ENCODE data around the gene PORCN.
"Not testable (repeated sequence)": the region's sequence is repeated elsewhere in the genome, so short reads cannot be mapped to it uniquely, and the experiment has no call there.

The PORCN gene

DNA sequence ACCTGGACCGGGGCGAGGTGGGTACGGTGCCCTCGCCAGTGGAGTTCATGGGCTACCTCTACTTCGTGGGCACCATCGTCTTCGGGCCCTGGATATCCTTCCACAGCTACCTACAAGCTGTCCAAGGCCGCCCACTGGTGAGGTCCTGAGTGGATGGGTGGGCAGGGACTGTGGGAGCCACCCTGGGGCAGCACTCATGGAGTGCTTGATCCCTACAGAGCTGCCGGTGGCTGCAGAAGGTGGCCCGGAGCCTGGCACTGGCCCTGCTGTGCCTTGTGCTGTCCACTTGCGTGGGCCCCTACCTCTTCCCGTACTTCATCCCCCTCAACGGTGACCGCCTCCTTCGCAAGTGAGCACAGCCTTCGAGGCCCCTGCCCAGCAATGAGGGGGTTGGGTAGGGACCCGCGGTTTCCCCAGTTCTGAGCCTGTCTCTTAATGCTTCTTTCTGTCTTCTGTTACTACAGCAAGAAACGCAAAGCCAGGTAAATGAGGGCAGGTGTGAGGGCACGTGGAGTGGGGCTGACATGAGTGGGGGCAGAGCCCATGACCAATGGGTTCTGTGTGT, 3.7 kb downstream of the PORCN start:
- no peak for DNase-seq (ENCODE audit: low spot score)

DNA sequence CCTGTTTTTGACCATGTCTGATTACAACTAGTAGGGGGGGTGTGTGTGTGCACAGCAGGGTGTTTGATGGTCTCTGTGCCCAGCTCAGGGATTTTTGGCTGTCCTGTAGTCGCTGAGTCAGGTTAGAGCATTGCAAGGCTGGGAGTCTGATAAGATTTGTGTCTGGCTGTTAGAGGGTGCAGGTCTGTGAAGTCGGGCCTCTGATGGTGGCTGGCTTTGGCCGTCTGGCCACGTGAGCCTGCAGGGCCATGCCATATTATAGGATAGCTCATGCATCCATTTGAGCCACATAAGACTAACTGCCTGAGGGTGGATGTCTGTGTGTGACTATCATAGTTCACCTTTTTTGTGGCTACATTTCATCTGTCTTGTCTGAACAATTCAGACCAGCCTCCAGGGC, 4.9 kb downstream of the PORCN start:
- no peak for DNase-seq (ENCODE audit: low spot score)

DNA sequence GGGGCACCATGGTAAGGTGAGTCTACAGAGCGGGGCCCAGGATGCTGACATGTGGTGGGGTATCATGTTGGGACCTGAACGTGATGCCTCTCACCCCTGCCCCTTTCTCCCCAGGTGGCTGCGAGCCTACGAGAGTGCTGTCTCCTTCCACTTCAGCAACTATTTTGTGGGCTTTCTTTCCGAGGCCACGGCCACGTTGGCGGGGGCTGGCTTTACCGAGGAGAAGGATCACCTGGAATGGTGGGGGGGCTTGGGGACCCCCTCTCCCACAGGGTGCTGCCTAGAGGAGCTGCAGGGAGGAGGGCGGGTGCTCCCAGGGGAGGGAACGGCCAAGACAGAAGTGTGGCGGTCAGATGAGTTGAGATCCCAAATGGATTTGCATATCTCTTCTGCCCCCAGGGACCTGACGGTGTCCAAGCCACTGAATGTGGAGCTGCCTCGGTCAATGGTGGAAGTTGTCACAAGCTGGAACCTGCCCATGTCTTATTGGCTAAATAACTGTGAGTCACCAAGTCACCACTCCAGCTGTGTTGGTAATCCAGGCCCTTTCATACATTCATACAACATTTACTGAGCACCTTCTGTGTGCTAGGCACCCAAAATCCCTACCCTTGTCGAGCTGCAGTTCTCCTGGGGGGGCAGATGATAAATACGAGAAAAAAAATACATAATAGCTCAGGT, 5.5 kb downstream of the PORCN start:
- no peak for DNase-seq (ENCODE audit: low spot score)

DNA sequence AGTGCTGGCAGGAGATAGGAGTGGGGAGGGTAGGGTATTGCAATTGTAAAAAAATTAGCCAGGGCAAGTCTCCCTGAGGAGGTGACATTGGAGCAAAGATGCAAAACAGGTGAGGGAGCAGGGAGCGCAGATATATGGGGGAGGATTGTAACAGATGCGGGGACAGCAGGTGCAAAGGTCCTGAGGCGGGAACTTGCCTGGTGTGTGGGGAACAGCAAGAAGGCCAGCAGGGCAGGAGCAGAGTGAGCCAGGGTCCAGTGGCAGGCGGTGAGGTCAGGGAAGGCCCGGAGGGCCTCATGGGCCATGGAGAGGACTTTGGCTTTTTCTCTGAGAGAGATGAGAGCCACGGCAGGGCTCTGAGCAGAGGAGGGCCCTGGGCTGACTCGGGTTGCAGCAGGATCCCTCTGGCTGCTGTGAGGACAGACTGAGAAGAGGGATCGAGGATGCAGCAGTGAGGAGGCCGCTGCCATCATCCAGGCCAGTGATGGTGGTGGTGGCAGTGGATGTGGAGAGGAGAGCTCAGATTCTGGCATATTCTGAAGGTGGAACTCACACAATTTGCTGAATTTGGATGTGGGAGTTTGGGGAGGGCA, 6.2 kb downstream of the PORCN start:
- DNase-seq (ENCODE audit: low spot score): no peak

DNA sequence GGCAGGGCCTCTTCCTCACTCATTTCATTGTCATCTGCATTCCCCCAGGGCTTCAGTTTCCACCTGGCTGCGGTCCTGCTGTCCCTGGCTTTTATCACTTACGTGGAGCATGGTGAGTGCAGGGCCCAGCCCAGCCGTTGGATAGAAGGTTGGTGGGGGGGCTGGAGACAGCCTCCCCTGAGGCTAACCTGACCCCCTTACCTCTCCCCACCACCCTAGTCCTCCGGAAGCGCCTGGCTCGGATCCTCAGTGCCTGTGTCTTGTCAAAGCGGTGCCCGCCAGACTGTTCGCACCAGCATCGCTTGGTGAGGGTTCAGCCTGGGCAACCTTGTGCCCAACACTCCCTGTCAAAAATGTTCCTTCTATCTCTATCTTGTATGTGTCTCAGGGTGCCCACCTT, 7.0 kb downstream of the PORCN start:
- DNase-seq (ENCODE audit: low spot score): no peak

DNA sequence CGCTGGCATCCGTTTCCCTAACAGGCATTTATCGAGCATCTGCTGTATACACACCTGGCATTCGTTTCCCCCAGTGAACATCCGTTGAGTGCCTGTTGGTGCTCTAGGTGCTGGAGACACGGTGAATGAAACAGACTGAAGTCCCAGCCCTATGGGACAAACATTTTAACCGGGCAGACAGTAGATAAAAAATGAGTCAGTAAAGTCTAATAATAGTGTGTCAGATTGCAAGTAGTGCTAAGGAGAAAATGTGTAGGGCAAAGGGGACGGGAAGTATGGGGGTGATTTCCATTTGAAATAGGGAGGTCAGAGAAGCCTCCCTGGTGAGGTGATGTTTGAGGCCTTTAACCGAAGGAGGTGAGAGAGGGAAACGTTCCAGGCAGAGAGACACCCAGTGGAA, 7.5 kb downstream of the PORCN start:
- no peak for DNase-seq (ENCODE audit: low spot score)

DNA sequence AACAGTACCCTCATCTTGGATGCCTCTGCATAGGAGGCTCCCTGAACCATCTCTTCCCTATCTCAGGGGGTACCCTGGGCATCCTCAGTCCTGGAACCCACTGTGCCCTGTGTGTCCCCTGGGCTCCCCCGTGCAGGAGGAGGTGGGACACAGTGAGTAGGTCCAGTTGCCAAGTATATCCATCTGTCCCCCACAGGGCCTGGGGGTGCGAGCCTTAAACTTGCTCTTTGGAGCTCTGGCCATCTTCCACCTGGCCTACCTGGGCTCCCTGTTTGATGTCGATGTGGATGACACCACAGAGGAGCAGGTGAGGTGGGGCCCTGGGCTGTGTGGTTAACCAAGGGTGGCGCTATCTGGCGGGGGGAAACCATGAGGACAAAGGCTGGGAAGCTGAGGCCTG, 8.2 kb downstream of the PORCN start:
- no peak for DNase-seq (ENCODE audit: low spot score)

DNA sequence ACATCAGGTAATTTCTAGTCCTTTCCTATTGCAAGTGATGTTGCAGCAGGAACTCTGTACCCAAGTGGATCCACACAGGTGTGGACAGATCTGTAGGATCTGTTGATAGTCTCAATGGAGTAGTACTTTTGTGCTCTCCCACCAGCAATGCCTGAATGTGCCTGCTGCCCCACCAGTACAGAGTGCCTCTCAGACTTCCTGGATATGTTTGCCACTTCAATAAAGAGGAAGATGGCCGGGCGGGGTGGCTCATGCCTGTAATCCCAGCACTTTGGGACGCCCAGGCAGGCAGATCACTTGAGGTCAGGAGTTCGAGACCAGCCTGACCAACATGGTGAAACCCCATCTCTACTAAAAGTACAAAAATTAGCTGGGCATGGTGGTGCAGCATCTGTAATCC, 10.7 kb downstream of the PORCN start:
- not testable (repeated sequence) for DNase-seq (ENCODE audit: low spot score)

DNA sequence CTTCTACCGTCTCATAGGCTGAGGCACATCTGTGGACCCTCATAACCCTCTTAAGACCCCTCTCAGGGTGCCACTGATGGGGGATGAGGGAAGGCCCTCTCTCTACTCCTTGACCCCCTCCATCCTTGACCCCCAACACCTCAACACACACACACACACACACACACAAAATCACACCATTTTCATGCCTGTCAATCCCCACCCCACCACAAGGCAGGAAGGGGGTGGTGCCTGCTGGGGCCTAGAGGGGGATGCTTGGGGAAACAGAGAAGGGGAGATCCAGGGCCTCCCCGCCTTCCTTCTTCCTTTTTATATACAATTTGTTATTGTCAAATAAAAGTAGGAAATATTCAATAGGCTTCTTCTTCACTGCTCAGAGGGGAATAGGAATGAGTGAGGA, 11.7 kb downstream of the PORCN start:
- no peak for DNase-seq (ENCODE audit: low spot score)

DNA sequence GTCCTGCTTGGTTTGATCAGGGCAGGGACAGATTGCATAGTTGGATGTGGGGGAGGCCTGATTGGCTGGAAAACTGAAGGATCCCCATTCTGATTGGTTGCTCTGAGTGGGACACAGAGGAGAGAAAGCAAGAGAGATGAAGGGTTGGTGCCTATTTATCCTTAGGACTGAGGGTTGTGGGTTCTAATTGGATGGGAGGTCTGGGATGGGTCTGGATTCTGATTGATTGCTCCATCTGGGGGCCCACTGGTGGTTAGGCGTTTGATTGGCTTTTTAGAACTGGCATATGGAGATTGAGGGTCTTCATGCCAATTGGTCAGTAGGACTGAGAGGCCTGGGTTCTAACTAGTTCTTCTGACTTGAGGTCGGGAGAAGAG, 12.2 kb downstream of the PORCN start:
- DNase-seq (ENCODE audit: low spot score): no peak

DNA sequence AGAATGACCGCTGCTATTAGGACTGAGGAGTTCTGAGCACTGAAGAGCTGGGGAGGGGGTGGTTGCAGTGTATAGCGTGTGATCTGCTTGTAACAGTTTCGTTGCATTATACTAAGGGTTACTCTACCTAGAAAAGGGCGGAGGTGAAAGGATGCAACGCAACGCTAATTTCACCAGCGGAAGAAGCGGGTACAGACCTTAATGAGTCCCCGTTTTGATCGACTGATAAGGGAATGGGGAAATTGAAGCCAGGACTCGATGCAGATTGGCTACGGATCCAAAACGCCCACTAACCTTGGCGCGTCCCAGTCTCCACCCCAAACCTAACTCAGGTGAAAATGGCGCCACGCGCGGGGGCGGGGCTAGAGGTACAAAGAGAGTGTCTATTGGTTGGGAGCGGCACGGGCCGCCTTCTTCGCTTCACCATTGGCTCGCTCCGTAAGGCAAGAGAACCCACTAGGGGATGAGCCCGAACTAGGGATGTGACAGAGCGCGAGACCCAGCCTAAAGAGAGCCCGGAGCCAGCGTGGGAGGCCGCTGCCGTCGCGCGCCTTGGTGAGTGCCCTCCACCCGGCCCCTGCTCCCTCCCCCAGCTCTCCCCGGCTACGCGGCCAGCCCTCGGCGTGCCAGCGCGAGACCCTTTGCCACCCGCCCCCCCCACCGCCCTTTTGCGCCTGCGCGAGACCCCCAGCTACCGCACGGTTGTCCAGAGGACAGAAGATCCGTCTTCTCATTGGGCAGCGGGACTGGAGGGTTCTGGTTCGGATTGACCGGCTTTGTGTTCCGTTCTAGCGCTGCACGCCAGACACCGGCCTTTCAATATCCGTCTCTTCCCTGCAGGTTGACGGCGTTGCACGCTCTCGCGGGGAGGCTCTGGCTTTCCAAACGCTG, 12.8 kb downstream of the PORCN start, which contains the start of gene EBP:
TSS of gene EBP (plus strand) at position 456 of the 891 bp plus-strand sequence. CDS start 1,964 bp downstream, outside the sequence.
- DNase-seq (ENCODE audit: low spot score): peak; percentile 89

DNA sequence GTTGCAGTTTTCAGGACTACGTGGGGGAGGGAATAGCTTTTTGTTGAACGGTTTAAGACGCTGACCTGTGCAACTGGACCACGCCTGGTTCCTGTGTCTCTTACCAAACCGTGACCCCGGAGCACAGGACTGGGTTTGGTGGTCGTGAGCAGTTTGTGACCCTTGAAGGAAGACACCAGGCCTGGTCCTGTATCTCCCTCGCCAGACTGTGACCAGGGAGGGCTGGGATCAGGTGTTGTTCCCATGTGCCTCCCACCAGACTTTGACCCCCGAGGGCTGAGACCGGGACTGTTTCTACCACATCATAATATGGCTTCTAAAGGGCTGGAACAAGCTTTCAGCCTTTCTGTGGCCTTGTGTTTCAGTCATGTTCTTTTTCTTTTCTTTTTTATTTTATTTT, 13.5 kb downstream of the PORCN start:
- DNase-seq (ENCODE audit: low spot score): no peak

DNA sequence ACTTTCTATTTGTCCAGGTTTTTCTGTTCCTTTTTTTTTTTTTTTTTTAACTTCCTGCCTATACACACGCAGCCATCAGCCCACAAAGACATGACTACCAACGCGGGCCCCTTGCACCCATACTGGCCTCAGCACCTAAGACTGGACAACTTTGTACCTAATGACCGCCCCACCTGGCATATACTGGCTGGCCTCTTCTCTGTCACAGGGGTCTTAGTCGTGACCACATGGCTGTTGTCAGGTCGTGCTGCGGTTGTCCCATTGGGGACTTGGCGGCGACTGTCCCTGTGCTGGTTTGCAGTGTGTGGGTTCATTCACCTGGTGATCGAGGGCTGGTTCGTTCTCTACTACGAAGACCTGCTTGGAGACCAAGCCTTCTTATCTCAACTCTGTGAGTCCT, 14.9 kb downstream of the PORCN start:
- no peak for DNase-seq (ENCODE audit: low spot score)

DNA sequence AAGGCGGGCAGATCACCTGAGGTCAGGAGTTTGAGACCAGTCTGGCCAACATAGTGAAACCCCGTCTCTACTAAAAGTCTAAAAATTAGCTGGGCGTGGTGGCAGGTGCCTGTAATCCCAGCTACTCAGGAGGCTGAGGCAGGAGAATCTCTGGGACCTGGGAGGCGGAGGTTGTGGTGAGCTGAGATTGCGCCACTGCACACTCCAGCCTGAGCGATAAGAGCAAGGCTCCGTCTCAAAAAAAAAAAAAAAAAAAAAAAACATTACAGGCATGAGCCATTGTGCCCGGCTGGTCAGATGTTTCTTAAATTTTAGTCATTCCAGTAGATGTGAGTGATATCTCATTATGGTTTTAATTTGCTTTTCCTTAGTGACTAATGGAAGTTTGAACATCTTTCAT, 17.1 kb downstream of the PORCN start:
- DNase-seq (ENCODE audit: low spot score): not testable (repeated sequence)

DNA sequence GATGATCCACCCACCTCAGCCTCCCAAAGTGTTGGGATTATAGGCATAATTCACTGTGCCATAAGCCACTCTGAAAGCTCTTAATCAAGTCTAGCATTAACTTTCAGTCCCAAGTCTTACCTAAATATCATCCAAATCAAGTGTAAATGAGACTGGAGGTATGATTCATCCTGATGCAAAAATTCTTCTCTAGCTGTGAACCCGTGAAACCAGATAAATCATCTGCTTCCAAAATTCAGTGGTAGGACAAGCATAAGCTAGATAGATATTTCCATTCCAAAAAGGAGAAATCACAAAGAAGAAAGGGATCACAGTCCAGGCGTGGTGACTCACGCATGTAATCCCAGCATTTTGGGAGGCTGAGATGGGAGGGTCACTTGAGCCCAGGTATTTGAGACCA, 21.9 kb downstream of the PORCN start:
- DNase-seq (ENCODE audit: low spot score): no peak

DNA sequence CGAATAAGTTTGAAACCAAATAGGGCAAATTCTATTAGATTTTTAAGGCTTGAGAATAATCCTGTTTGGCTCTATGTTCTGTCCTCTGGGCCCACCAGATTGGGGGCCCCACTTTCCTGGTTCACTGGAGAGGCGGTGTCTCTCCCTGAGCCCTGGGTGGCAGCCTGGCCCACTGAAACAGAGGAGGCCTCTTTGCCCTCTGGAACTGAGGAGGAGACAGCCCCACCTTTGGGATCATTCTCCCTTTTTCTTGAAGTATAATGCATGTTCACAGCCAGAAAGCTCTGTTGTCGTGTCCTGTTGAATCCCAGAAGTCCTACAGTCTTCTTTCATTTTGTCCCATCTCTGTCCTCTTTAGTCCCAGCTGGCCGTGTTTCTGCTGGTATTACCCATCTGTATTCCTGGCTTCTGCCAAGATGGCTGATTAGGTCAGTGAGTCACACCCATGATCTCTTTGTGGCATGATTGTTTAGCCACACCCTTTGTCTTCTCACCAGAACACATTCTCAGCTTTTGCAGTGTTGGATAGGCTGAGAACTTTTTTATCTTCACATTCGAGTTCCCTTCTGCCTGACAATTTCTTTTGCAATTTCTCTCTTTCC, 22.7 kb downstream of the PORCN start:
- peak; percentile 68 for DNase-seq (ENCODE audit: low spot score)

DNA sequence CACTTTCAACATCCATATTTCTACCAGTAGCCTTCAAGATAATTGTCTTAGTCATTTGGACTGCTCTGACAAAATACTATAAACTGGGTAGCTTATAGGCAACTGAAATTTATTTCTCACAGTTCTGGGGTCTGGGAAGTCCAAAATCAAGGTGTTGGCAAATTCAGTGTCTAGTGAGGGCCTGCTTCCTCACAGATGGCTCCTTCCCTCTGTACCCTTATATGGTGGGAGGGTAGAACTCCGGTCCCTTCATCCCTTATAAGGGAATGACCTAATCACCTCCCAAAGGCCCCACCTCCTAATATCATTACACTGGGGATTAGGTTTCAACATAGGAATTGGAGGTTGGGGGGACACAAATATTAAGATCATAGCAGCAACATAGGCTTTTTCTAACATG, 23.4 kb downstream of the PORCN start:
- no peak for DNase-seq (ENCODE audit: low spot score)

DNA sequence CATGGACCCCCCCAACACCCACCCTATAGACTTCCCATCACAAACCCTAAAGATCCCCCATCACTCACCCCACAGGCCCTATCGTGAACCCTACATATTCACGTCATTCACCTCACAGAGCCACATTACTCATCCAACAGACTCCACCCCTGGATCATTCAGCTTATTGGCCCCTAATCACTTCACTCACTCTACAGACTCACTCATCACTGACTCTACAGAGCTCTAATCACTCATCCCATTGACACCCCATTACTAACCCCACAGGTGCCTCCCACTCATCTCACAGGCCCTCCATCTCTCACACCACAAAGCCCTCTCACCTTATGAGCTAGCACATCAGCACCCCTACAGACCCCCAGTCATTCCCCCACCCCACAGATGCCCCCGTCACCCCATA, 24.4 kb downstream of the PORCN start:
- no peak for DNase-seq (ENCODE audit: low spot score)

DNA sequence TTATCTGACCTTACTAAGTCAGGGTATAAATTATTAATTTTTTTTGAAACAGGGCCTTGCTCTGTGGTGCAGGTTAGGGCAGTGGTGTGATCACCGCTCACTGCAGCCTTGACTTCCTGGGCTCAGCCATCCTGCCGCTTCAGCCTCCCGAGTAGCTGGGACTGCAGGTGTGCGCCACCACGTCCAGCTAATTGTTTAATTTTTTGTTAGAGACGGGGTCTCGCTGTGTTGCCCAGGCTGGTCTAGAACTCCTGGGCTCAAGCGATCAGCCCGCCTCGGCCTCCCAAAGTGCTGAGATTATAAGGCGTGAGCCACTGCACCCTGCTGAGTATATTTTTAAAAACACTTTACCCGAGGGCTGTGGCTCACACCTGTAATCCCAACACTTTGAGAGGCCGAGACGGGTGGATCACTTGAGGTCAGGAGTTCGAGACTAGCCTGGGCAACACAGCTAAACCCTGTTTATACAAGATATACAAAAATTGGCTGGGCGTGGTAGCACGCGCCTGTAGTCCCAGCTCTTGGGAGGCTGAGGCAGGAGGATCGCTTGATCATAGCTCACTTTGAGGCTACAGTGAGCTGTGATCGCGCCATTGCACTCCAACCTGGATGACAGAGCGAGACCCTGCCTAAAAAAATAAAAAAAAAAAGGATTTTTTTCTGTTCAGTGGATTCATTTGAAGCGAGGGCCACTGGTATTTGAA, 30.0 kb downstream of the PORCN start:
- DNase-seq (ENCODE audit: low spot score): no peak

DNA sequence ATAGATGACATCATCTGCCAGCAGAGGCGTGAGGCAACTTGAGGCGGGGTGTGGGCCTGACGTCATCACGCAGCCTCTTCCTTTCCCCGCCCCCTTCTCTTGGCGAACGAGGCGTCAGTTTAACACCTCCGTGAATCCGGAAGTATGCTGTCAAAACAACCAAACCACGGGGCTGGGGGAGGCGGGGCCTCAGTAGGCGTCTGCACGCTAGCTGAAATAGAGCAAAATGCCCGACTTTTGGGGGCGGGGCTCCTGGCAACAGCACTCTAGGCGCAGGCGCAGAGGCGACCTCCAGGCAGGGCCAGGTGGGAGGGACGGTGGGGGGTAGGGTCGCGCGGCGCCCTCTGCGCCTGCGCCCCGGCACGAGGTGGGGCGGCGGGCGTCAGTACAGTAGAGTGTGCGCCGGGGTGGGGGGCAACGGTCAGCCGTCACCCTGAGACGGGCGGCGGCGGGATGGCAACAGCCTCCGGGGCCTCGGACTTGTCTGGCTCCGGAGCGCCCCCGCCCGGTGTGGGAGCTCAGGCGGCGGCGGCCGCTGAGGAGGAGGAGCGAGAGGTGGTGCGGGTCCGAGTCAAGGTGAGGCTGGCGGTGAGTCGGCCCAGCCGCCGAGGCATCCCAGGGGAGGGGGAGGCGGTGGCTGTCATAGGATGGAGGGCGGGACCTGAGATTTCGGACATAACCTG, 30.7 kb downstream of the PORCN start, which contains the start of gene TBC1D25:
TSS of gene TBC1D25 (plus strand) at position 370 of the 683 bp plus-strand sequence. CDS start at position 454, 84 bp downstream.
- peak; percentile 91 for DNase-seq (ENCODE audit: low spot score)

DNA sequence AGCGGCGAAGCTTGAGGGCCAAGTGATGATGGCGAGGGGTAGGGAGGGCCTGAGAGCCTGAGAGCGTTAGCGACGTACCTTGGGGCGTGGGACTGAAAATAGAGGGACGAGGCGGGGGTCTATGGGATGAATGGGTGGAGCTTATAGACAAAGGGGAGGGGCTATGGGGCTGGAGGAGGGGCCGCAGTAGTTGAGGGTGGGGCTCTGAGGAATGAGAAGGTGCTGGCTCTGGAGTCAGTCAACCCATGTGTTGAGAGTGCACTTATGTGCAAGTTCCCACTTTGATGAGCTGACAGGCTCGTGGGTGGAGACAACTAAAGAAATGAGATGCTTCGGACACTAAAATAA, 31.2 kb downstream of the PORCN start:
- peak; percentile 30 for DNase-seq (ENCODE audit: low spot score)
